Loucy (cell line): ENCODE results near the gene RIPOR2.

Source experiments
- CTCF ChIP-seq: fragments of 200-600 bp; sonication (generic); conservative IDR thresholded peaks from 2 replicates; pipeline ENCODE4 v1.5.1; 2014; ENCODE audit warnings: mild to moderate bottlenecking, antibody characterized with exemption, low read length
- EZH2phosphoT487 ChIP-seq: fragments of 200-600 bp; IDR thresholded peaks from 2 replicates; pipeline ENCODE4 v1.6.1; 2018; ENCODE audit warnings: antibody characterized with exemption, mild to moderate bottlenecking, moderate library complexity, borderline replicate concordance

GRCh38 chr6:24829657-24830056 is 106.1 kb downstream of the RIPOR2 start:
- TF ChIP-seq CTCF (no peak), EZH2phosphoT487 (no peak)
